T-helper 22 cell (primary cell): ENCODE data around the gene SLC43A2.
"Not testable (repeated sequence)": the region's sequence is repeated elsewhere in the genome, so short reads cannot be mapped to it uniquely, and the experiment has no call there.

Source experiments
- DNase-seq: peaks from one replicate; pipeline ENCODE4 v3.0.0-alpha.2; 2020; ENCODE audit warnings: low read depth

Gene SLC43A2

GRCh38 chr17:1627982-1628855 lies at the start of gene SLC43A2:
Gene SLC43A2, minus strand, starts transcription at chr17:1628834. Its CDS starts 960 bp downstream, at chr17:1627874.
- DNase-seq = peak; percentile 45

- no peak for DNase-seq
Observed at GRCh38 chr17:1676401-1676800, 47.8 kb upstream of the SLC43A2 start.

- DNase-seq = peak; percentile 23
Observed at GRCh38 chr17:1673041-1673785, 44.6 kb upstream of the SLC43A2 start.

GRCh38 chr17:1663934-1664333 lies 35.3 kb upstream of the SLC43A2 start:
- not testable (repeated sequence) for DNase-seq

GRCh38 chr17:1661045-1661444 lies 32.4 kb upstream of the SLC43A2 start:
- DNase-seq = no peak

- DNase-seq = no peak
Observed at GRCh38 chr17:1658100-1658499, 29.5 kb upstream of the SLC43A2 start.

- no peak for DNase-seq
Observed at GRCh38 chr17:1653735-1654134, 25.1 kb upstream of the SLC43A2 start.

- DNase-seq = not testable (repeated sequence)
Observed at GRCh38 chr17:1652794-1653193, 24.2 kb upstream of the SLC43A2 start.

GRCh38 chr17:1651559-1651844 lies 22.9 kb upstream of the SLC43A2 start:
- no peak for DNase-seq

- DNase-seq = no peak
Observed at GRCh38 chr17:1650731-1651558, 22.3 kb upstream of the SLC43A2 start.

- no peak for DNase-seq
Observed at GRCh38 chr17:1649844-1650501, 21.3 kb upstream of the SLC43A2 start, which contains the start of gene RILP. Gene RILP, minus strand, starts transcription at chr17:1649866. Its CDS starts 62 bp downstream, at chr17:1649804.

- DNase-seq = peak; percentile 88
Observed at GRCh38 chr17:1648963-1649843, 20.6 kb upstream of the SLC43A2 start.

GRCh38 chr17:1648173-1648962 lies 19.7 kb upstream of the SLC43A2 start:
- DNase-seq = no peak

GRCh38 chr17:1647802-1648171 lies 19.2 kb upstream of the SLC43A2 start:
- no peak for DNase-seq

- DNase-seq = no peak
Observed at GRCh38 chr17:1646199-1646875, 17.7 kb upstream of the SLC43A2 start.

GRCh38 chr17:1645207-1646171 lies 16.9 kb upstream of the SLC43A2 start, which contains the start of gene SCARF1:
Gene SCARF1, minus strand, starts transcription at chr17:1645732. Its CDS starts 35 bp downstream, at chr17:1645697.
- DNase-seq = no peak

- DNase-seq = no peak
Observed at GRCh38 chr17:1644493-1645206, 16.0 kb upstream of the SLC43A2 start.
